ENCODE results near the gene DAPK2. TPM values are rescaled to one million over a fixed set of nuclear protein-coding genes. Genes with fewer than 3 reads are reported as not detected.

The DAPK2 gene
- total RNA-seq, 1 experiment from 2014 or later: 1.4 TPM

GRCh38 chr15:63894662-63894949 is 151.7 kb downstream of the DAPK2 start:
- no TSS peak for BruUV-seq (replicated peaks)
- no peaks in the 10 kb centered on the region for H4K20me1 ChIP-seq (ENCODE audit: low read length)
- ATAC-seq (no peak), DNase-seq (no peak)
- POLR2A ChIA-PET (ENCODE audit: unreplicated experiment): no interaction called here
- H3K9ac ChIP-seq (ENCODE audit: low read length): no peak overlapping the region
- no peak overlapping the region for H2AFZ ChIP-seq (ENCODE audit: low read length)
- no peaks in the 10 kb centered on the region for H3K27me3 ChIP-seq (ENCODE audit: low read length)
- H3K9me3 ChIP-seq (ENCODE audit: low read length): no peaks in the 10 kb centered on the region
- intact Hi-C loops (cut with micrococcal nuclease): loop anchor here (5.0 kb wide), 1 partner anchor 282 kb away; no protein-coding TSS in a partner anchor
- H3K9me2 ChIP-seq (replicated peaks; ENCODE audit: low read length): no peaks in the 10 kb centered on the region
- no peak for TF ChIP-seq EZH2phosphoT487 (IDR thresholded peaks at IDR 0.05; ENCODE audit: borderline replicate concordance, low read length)
- TF ChIP-seq CTCF (conservative IDR thresholded peaks at IDR 0.05; ENCODE audit: low read depth, low read length): no peak
- TF ChIP-seq EZH2 (IDR thresholded peaks at IDR 0.05; ENCODE audit: low read length, unreplicated experiment): no peak
- CTCF ChIA-PET: no interaction called here
- H3K4me1 ChIP-seq (ENCODE audit: insufficient read depth, low read length): peaks cover 9% of the 10 kb centered on the region; the same call in 1 of the 2 replicates
- no peak overlapping the region for H3K4me2 ChIP-seq (ENCODE audit: low read length)
- no peak overlapping the region for H3K4me3 ChIP-seq (ENCODE audit: low read length)
- H3K27ac ChIP-seq (ENCODE audit: low read length): no peak overlapping the region
- H3F3A ChIP-seq (ENCODE audit: low read length, unreplicated experiment): no peaks in the 10 kb centered on the region
- H3K36me3 ChIP-seq (ENCODE audit: low read depth, low read length): no peaks in the 10 kb centered on the region
- H3K79me2 ChIP-seq (ENCODE audit: low read length): no peaks in the 10 kb centered on the region

GRCh38 chr15:63893866-63894661 is 152.2 kb downstream of the DAPK2 start:
- POLR2A ChIA-PET (ENCODE audit: unreplicated experiment): no interaction called here
- Histone ChIP-seq H3K79me2 (ENCODE audit: low read length) (no peaks in the 10 kb centered on the region), H3K9me3 (ENCODE audit: low read length) (no peaks in the 10 kb centered on the region), H3K4me3 (ENCODE audit: low read length) (no peak overlapping the region), H3K4me1 (ENCODE audit: insufficient read depth, low read length) (peaks cover 9% of the 10 kb centered on the region; the same call in 1 of the 2 replicates), H3K27me3 (ENCODE audit: low read length) (no peaks in the 10 kb centered on the region), H2AFZ (ENCODE audit: low read length) (no peak overlapping the region), H3K9me2 (replicated peaks; ENCODE audit: low read length) (no peaks in the 10 kb centered on the region), H3K36me3 (ENCODE audit: low read depth, low read length) (no peaks in the 10 kb centered on the region), H3K27ac (ENCODE audit: low read length) (no peak overlapping the region), H4K20me1 (ENCODE audit: low read length) (no peaks in the 10 kb centered on the region), H3K9ac (ENCODE audit: low read length) (no peak overlapping the region), H3K4me2 (ENCODE audit: low read length) (no peak overlapping the region), H3F3A (ENCODE audit: low read length, unreplicated experiment) (no peaks in the 10 kb centered on the region)
- intact Hi-C loops (cut with micrococcal nuclease): loop anchor here (5.0 kb wide), 1 partner anchor 282 kb away; no protein-coding TSS in a partner anchor
- BruUV-seq (replicated peaks): no TSS peak
- TF ChIP-seq CTCF (conservative IDR thresholded peaks at IDR 0.05; ENCODE audit: low read depth, low read length): no peak
- TF ChIP-seq EZH2phosphoT487 (IDR thresholded peaks at IDR 0.05; ENCODE audit: borderline replicate concordance, low read length): no peak
- no peak for TF ChIP-seq EZH2 (IDR thresholded peaks at IDR 0.05; ENCODE audit: low read length, unreplicated experiment)
- ATAC-seq (no peak), DNase-seq (no peak)
- CTCF ChIA-PET: no interaction called here

GRCh38 chr15:63892794-63893441 is 153.4 kb downstream of the DAPK2 start:
- no peak for DNase-seq
- CTCF ChIA-PET: no interaction called here
- H3K4me2 ChIP-seq (ENCODE audit: low read length): no peak overlapping the region

More at GRCh38 chr15:63892794-63893441, 153.4 kb downstream of the DAPK2 start:
- Histone ChIP-seq H3K9me3 (ENCODE audit: low read length) (no peaks in the 10 kb centered on the region), H4K20me1 (ENCODE audit: low read length) (no peaks in the 10 kb centered on the region), H2AFZ (ENCODE audit: low read length) (no peak overlapping the region), H3K4me3 (ENCODE audit: low read length) (no peak overlapping the region), H3F3A (ENCODE audit: low read length, unreplicated experiment) (no peaks in the 10 kb centered on the region), H3K27ac (ENCODE audit: low read length) (no peak overlapping the region), H3K79me2 (ENCODE audit: low read length) (no peaks in the 10 kb centered on the region), H3K9me2 (replicated peaks; ENCODE audit: low read length) (no peaks in the 10 kb centered on the region), H3K4me1 (ENCODE audit: insufficient read depth, low read length) (peaks cover 9% of the 10 kb centered on the region; the same call in 1 of the 2 replicates), H3K9ac (ENCODE audit: low read length) (no peak overlapping the region), H3K27me3 (ENCODE audit: low read length) (no peaks in the 10 kb centered on the region), H3K36me3 (ENCODE audit: low read depth, low read length) (no peaks in the 10 kb centered on the region)
- no TSS peak for BruUV-seq (replicated peaks)
- no peak for TF ChIP-seq EZH2phosphoT487 (IDR thresholded peaks at IDR 0.05; ENCODE audit: borderline replicate concordance, low read length)
- TF ChIP-seq EZH2 (IDR thresholded peaks at IDR 0.05; ENCODE audit: low read length, unreplicated experiment): no peak
- TF ChIP-seq CTCF (conservative IDR thresholded peaks at IDR 0.05; ENCODE audit: low read depth, low read length): no peak
- POLR2A ChIA-PET (ENCODE audit: unreplicated experiment): no interaction called here
- intact Hi-C loops (cut with micrococcal nuclease): loop anchor here (5.0 kb wide), 1 partner anchor 281 kb away; no protein-coding TSS in a partner anchor
- no peak for ATAC-seq
